Airway epithelial cell (primary cell): ENCODE data around the gene GDF2. TPM values are rescaled to one million over a fixed set of nuclear protein-coding genes. Genes with fewer than 3 reads are reported as not detected.

Source experiments
- total RNA-seq: library from RNA; depleted of rRNA; stranded (reverse); fragments of >200 nt; gene quantifications from 2 replicates; pipeline ENCODE4 v1.2.3, GENCODE V29; 2015

GDF2 gene
- not detected in 2 replicates for total RNA-seq

GRCh38 chr10:47322300-47323061 is at the start of gene GDF2:
TSS of gene GDF2 (plus strand) at chr10:47322454. CDS start at chr10:47322669, 215 bp downstream.

GRCh38 chr10:47299611-47300428 is 22.4 kb upstream of the GDF2 start, which contains the start of gene GDF10:
TSS of gene GDF10 (plus strand) at chr10:47300197. CDS start at chr10:47300652, 455 bp downstream.

GRCh38 chr10:47348138-47348651 is 25.9 kb downstream of the GDF2 start, which contains the start of gene RBP3:
TSS of gene RBP3 (plus strand) at chr10:47348363. CDS start at chr10:47348485, 122 bp downstream.

Other genes with a start within 250 kb of the GDF2 start
- not detected in 2 replicates for gene GDF10, start 22.3 kb upstream of the GDF2 start, total RNA-seq
- gene RBP3, start 25.9 kb downstream of the GDF2 start, total RNA-seq = not detected in 2 replicates
- gene ZNF488, start 61.8 kb downstream of the GDF2 start, total RNA-seq = 2.3 TPM in 2 replicates
- 189 and 221 TPM in 2 replicates for gene ANXA8, start 161.7 kb downstream of the GDF2 start, total RNA-seq
- gene FAM25G, start 169.2 kb downstream of the GDF2 start, total RNA-seq = 5.3 and 29.8 TPM in 2 replicates
- gene AGAP9, start 201.2 kb downstream of the GDF2 start, total RNA-seq = 0.09 and 1.2 TPM in 2 replicates